Measurements from ENCODE around the gene SYT14.

- no peak for TF ChIP-seq CTCF (conservative IDR thresholded peaks at IDR 0.05)
- no peak for TF ChIP-seq EZH2 (IDR thresholded peaks at IDR 0.05; ENCODE audit: low read depth)
These were observed 21.6 kb downstream of the SYT14 start for GRCh38 chr1:209959623-209960022.
